HG03066 (cell line): ENCODE measurements around the gene C1QTNF1.

Source experiments
- ATAC-seq: cut with Tn5 transposase; IDR thresholded peaks from one replicate; pipeline ENCODE4 v1.9.1; 2021; ENCODE audit warnings: low read depth; ENCODE audit not compliant: unreplicated experiment

The C1QTNF1 gene

GRCh38 chr17:79023886-79024771, at the start of gene C1QTNF1:
C1QTNF1 (plus strand) TSS chr17:79024169; CDS start chr17:79043969, 19,800 bp downstream.
- ATAC-seq = no peak

DNA sequence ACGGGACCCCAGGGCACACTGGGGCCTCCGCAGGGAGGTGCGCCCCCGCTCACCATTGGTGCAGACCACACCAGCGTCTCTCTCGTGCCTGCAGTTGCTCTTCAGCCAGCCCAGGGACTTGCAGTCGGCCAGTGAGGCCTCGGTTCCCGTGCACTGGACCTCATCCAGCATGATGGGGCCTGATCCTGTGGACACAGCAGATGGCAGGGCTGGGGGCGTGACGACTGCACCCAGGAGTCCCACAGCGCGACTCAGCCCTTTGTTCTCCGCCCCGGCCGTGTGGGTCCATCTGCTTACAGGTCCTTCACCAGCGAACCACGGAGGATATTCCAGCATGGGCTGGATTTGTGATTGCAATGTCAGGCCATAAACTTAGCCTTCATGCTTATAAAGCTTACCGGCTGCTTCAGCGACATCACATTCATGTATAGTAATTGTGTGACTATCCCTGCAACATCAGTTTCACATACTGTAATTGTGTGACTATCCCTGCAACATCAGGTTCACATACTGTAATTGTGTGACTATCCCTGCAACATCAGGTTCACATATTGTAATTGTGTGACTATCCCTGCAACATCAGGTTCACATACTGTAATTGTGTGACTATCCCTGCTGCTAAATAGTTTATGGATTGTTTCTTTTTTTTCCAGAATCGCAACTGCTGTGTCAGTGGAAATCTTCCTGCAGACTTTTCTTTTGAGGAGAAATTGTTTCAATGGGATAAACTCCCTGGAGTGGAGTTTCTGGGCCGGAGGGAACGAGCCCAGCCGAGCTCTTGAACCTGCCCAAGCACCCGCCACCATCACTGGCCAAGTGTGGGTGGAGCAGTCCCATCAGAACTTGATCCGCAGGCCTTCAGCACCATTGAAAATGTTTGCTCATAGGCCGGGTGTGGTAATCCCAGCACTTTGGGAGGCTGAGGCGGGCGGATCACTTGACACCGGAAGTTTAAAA, 49.1 kb upstream of the C1QTNF1 start:
- ATAC-seq = no peak

GRCh38 chr17:78976907-78977680, 46.9 kb upstream of the C1QTNF1 start:
- ATAC-seq = no peak

DNA sequence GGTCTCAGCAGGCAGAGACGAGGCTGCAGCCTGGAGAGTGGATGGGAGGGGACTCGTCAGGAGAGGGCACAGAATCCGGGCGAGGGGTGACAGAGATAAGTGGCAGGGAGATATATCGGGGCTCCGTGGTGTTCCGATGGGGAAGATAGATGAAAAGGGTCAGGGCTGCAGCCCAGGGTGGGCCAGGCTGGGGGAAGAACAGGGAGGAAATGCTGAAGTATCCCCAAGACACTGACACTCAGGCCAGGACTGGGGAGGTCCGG, 46.4 kb upstream of the C1QTNF1 start:
- no peak for ATAC-seq

GRCh38 chr17:78977997-78978973, 45.7 kb upstream of the C1QTNF1 start:
- ATAC-seq = no peak

DNA sequence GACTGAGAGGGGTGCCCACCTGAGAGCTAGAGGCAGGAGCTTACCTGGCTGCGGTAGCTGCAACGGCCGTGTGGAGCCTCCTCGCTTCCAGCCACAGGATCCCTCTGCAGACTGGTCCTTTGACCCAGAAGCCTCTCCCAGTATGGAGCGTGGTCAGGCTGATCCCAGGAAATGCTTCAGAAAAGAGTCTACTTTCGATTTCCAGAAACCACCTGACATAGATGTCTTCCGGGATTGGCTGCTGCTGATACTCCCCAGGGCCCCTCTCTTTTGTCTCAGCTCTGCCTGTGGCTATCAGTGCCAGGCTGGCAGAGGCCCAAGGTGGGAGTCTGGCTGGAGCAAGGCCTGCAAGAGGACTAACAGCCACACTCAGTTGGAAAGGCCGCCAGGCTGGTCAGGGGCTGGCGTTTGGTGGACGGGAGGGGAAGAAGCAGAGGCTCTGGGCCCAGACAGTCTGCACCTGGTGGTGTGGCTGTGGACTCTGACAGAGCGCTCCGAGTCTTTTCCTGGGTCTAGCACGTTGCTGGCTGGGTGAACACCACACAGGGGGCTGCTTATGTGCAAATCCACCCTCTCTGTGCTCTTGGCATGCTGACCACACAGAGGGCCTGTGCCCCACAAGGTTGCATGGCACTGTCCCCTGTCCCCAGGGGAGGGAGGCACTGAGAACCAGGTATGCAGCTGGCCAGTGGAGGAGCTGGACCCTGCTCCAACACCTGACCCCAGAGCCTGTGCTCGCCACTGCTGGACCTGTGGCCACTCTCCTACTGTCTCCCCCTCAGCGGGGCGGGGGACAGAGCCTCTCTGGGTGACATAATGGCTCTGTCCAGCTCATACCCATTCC, 44.0 kb upstream of the C1QTNF1 start, which contains the start of gene LGALS3BP:
Gene LGALS3BP (minus strand): TSS at position 144 of the 844 bp plus-strand sequence. CDS start 2,732 bp downstream, outside the sequence.
- no peak for ATAC-seq

- no peak for ATAC-seq
Observed at GRCh38 chr17:78980624-78980972, 43.4 kb upstream of the C1QTNF1 start.

GRCh38 chr17:78981010-78981888, 42.7 kb upstream of the C1QTNF1 start:
- no peak for ATAC-seq

DNA sequence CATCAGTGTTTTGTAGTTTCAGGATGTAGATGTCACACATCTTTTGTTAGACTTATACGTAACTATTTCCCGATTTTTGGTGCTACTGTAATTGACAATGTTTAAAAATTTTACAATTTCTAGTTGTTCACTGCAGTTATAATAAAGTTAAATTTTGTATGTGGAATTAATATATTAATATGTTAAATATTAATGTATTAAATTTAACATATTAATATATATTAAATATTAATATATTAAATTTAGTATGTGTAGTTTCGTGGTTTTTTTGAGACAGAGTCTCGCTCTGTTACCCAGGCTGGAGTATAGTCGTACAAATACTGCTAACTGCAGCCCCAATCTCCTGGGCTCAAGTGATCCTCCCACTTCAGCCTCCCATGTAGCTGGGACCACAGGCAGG, 38.6 kb upstream of the C1QTNF1 start:
- ATAC-seq = no peak

GRCh38 chr17:78986048-78986648, 37.8 kb upstream of the C1QTNF1 start:
- no peak for ATAC-seq

DNA sequence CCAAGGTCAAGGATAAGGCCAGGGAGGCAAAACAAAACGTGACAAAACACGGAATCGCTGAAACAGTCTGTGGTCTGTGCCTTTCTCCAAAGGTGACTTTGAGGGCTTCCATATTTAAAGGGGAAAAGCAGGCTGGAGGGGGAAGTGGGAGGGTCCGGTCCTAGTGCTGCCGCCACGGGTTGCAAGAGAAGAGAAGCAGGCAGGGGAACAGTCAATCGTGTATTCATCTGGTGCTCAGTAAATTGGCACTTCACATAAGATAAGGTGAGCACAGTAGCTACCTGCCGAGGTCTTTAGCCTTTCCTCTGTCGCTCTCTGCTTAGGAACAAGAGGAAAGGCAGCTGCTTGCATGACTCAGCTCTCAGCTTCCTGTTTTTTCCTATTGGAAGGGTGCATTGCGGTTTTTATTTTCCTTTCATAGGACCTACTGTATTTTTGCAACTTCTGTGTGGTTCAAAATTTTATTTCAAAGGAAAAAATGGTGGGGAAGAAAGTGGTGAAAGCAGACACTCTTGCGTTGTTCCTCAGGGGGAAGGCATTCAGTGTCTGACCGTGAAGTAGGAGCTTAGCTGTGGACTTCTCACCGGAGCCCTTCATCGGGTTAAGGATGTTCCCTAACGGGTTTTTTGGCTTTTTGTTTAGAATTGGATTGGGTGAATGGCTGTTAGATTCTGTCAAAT, 37.2 kb upstream of the C1QTNF1 start:
- ATAC-seq = no peak

DNA sequence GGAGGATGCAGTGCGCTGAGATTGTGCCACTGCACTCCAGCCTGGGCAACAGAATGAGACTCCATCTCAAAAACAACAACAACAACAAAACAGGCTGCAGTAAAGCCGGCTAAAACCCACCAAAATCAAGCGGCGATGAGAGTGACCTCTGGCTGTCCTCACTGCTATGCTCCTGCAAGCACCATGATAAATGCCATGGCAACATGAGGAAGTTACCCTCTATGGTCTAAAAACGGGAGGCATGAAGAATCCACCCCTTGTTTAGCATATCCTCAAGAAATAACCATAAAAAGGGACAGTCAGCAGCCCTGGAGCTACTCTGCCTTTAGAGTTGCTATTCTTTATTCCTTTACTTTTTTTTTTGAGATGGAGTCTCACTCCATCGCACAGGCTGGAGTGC, 35.8 kb upstream of the C1QTNF1 start:
- ATAC-seq = no peak

GRCh38 chr17:78990349-78991016, 33.5 kb upstream of the C1QTNF1 start:
- no peak for ATAC-seq

DNA sequence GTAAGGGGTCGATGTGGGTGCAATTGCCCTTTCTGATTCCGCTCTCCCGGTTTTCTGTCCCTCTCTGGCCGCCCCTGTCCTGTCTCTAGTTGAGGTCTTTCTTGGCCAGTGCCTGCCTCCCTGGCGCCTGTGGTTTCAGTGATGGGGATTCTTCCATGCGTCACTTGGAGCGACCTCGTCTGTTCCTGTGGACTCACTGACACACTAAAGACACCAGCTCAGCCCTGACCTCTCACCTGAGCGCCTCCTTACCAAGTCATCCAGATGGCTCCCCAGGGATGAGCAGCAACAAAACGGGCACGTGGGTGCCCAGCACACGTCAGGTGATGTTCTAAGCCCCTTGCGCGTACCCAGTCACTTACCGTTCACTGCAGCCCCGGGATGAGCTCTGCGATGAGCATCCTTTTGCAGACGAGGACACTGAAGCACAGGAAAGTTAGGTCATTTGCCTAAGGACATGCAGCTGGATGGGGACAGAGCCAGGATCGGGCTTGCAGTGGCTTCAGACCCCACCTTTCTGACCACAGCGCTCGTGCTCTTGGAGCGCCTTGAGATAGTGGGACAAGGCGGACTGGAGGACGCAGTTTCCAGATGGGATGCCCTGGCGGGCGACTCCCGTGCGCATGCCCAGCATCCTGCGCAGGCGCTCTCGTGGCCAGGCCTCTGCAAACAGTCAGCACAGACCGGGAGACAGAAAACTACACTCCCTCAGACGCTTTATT, 32.8 kb upstream of the C1QTNF1 start:
- ATAC-seq = no peak

DNA sequence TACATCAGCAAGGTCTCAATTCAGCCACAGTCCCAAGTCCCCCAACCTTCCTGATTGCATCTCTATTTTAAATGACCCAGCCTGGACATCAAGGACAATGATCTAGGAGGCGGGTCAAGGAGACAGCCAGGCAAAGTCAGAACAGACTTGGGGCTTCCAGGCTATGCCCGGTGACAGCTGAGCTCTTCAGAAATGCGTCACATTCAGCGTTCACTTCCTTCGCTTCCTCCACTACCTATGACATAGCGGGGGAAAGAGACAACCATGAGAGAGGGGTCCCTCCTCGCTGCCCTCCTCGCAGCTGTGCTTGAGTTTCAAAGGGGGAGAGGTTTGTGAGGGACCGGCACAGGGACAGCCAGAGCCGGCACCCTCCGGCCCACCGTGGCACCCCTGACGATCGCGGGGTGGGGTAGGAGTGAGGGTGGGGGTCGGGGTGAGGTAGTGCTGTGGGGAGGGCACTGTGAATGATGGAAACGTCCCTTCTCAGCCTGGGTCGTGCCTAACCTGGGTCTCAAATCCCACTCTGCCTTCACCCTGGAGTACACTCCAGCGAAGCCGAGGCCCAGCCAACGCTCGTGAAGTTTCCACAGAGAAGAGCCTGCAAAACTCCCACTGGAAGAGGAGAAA, 31.9 kb upstream of the C1QTNF1 start:
- no peak for ATAC-seq
